Activated CD8-positive, alpha-beta memory T cell treated with anti-CD3 and anti-CD28 coated beads, Interleukin-2, amount 50 U/mL, for 24 hours (primary cell): ENCODE results near the gene UVSSA.
"Not testable (repeated sequence)": the region's sequence is repeated elsewhere in the genome, so short reads cannot be mapped to it uniquely, and the experiment has no call there.

Experiments
- DNase-seq: peaks from one replicate; pipeline ENCODE4 v3.0.0-alpha.2; 2020; ENCODE audit errors: extremely low read depth

UVSSA gene

GRCh38 chr4:1443688-1444172 is 96.7 kb downstream of the UVSSA start:
- not testable (repeated sequence) for DNase-seq
